Mesodermal cell (in vitro differentiated cells): ENCODE measurements around the gene MED1.

ENCODE experiments used
- H3K27ac ChIP-seq: 2 replicates; pipeline ENCODE4 v1.7.0; 2013; ENCODE audit warnings: mild to moderate bottlenecking, low read depth, low read length, moderate library complexity; ENCODE audit not compliant: severe bottlenecking
- H3K36me3 ChIP-seq: 2 replicates; pipeline ENCODE4 v1.7.1; 2013; ENCODE audit warnings: mild to moderate bottlenecking, low read length, moderate library complexity; ENCODE audit not compliant: control insufficient read depth, insufficient read depth
- H3K4me1 ChIP-seq: one replicate; pipeline ENCODE4 v1.7.1; 2013; ENCODE audit warnings: mild to moderate bottlenecking, low read length; ENCODE audit not compliant: insufficient read depth, control insufficient read depth, poor library complexity, severe bottlenecking
- H3K4me3 ChIP-seq: 2 replicates; pipeline ENCODE4 v1.7.0; 2013; ENCODE audit warnings: low read length, control low read depth, mild to moderate bottlenecking; ENCODE audit not compliant: insufficient read depth, poor library complexity, severe bottlenecking; ENCODE audit errors: extremely low read depth
- H3K9me3 ChIP-seq: 2 replicates; pipeline ENCODE4 v1.7.1; 2013; ENCODE audit warnings: mild to moderate bottlenecking, low read length, moderate library complexity; ENCODE audit not compliant: control insufficient read depth
- WGBS, 2 experiments: methylation state at CpG; one replicate each; pipeline ENCODE4 v1.1.5; 2013; ENCODE audit warnings: missing lambda C conversion rate in 2 of 2; ENCODE audit not compliant: insufficient coverage in 2 of 2; 5-methylcytosine and 5-hydroxymethylcytosine counted together

MED1 gene

GRCh38 chr17:39361064-39361463, 90.0 kb downstream of the MED1 start:
- Histone ChIP-seq H3K27ac (no peak overlapping the region), H3K36me3 (no peaks in the 10 kb centered on the region), H3K9me3 (no peaks in the 10 kb centered on the region), H3K4me1 (no peaks in the 10 kb centered on the region), H3K4me3 (no peak overlapping the region)
- 70 to 83% methylated on average over 1 of the region's 1 CpG for WGBS, 2 experiments

GRCh38 chr17:39360537-39360936, 90.5 kb downstream of the MED1 start:
- Histone ChIP-seq H3K27ac (no peak overlapping the region), H3K9me3 (no peaks in the 10 kb centered on the region), H3K4me1 (no peaks in the 10 kb centered on the region), H3K36me3 (no peaks in the 10 kb centered on the region), H3K4me3 (no peak overlapping the region)
- WGBS, 2 experiments = 93 to 100% methylated on average over 3 of the region's 3 CpGs

GRCh38 chr17:39359994-39360393, 91.1 kb downstream of the MED1 start:
- Histone ChIP-seq H3K36me3 (no peaks in the 10 kb centered on the region), H3K4me3 (no peak overlapping the region)
- WGBS, 2 experiments = no CpG with 5 or more reads among the region's 1 CpG

GRCh38 chr17:39357986-39358385, 93.1 kb downstream of the MED1 start:
- Histone ChIP-seq H3K36me3 (no peaks in the 10 kb centered on the region), H3K9me3 (no peaks in the 10 kb centered on the region), H3K27ac (no peak overlapping the region), H3K4me1 (no peaks in the 10 kb centered on the region), H3K4me3 (no peak overlapping the region)
- 73 to 100% methylated on average over 1 to 2 of the region's 3 CpGs for WGBS, 2 experiments

More at GRCh38 chr17:39359994-39360393, 91.1 kb downstream of the MED1 start:
- no peaks in the 10 kb centered on the region for H3K4me1 ChIP-seq
- H3K9me3 ChIP-seq = no peaks in the 10 kb centered on the region
- no peak overlapping the region for H3K27ac ChIP-seq

GRCh38 chr17:39357488-39357887, 93.6 kb downstream of the MED1 start:
- H3K4me3 ChIP-seq = no peak overlapping the region
- no peaks in the 10 kb centered on the region for H3K4me1 ChIP-seq
- 92 to 96% methylated on average over 8 of the region's 8 CpGs for WGBS, 2 experiments
- no peaks in the 10 kb centered on the region for H3K9me3 ChIP-seq
- no peak overlapping the region for H3K27ac ChIP-seq
- H3K36me3 ChIP-seq = no peaks in the 10 kb centered on the region
